GM12891 (cell line): ENCODE data around the gene TIAM2.

Experiments
- POLR2A ChIP-seq: IDR thresholded peaks from 2 replicates; pipeline ENCODE4 v1.6.1; 2011; ENCODE audit warnings: low read depth, low read length, control low read depth
- TAF1 ChIP-seq: IDR thresholded peaks from 2 replicates; pipeline ENCODE4 v1.6.1; 2011; ENCODE audit warnings: low read depth, low read length, control low read depth

GRCh38 chr6:154974485-154975149 is 20.5 kb upstream of the TIAM2 start:
- TF ChIP-seq TAF1 (no peak), POLR2A (no peak)
